ENCODE results near the gene NEU4.

Gene NEU4

DNA sequence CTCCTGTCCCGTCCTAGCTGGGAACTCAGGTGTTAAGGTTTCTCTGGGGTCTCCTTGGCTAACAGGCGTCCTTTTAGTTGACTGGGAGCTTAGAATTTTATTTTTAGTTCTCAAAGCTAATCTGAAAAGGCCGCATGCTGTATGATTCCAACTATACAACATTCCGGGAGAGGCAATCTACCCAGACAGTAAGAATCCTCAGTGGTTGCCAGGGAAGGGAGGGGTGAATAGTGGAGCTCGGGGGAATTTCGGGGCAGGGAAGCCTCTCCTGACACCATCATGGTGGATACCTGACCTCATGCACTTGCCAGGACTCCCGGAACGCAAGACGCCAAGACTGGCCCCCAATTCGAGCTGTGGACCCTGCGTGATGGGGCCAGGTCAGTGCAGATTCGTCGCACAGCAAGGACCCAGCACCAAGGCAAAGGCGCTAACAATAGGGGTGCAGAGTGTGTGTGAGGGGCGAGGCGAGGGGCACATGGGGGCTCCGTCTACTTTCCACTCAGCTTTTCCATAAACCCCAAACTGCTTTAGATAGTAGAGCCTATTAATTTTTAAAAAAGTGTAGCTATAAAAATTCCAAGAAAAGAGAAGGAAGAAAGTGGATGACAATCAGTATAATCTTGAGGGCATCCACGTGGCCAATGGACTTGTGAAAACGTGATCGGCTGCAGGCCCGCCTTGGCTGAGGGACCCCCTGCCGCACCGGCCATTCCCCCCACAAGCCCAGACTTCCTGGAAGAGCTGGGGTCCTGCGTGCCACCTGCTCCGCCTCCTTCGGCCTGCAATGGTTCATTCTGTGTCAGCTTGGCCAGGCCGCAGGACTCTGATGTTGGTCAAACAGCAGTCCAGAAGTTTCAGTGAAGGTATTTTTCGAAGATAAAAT, 32.4 kb downstream of the NEU4 start:
- no peaks in the 10 kb centered on the region; the same call in 1 of the 2 replicates for H3K4me1 ChIP-seq (ENCODE audit: insufficient read depth, low read length)
- H3K36me3 ChIP-seq (ENCODE audit: insufficient read depth, low read length) = no peaks in the 10 kb centered on the region

GRCh38 chr2:241842067-241842415, 33.0 kb downstream of the NEU4 start:
- Histone ChIP-seq H3K36me3 (ENCODE audit: insufficient read depth, low read length) (no peaks in the 10 kb centered on the region), H3K4me1 (ENCODE audit: insufficient read depth, low read length) (no peaks in the 10 kb centered on the region; the same call in 1 of the 2 replicates), H3K9me3 (ENCODE audit: control insufficient read depth, insufficient read depth, low read length) (no peaks in the 10 kb centered on the region), H3K9ac (ENCODE audit: low read depth, low read length) (no peak overlapping the region)

More for the DNA sequence above, 32.4 kb downstream of the NEU4 start:
- no peaks in the 10 kb centered on the region for H3K9me3 ChIP-seq (ENCODE audit: control insufficient read depth, insufficient read depth, low read length)
- H3K9ac ChIP-seq (ENCODE audit: low read depth, low read length) = no peak overlapping the region

DNA sequence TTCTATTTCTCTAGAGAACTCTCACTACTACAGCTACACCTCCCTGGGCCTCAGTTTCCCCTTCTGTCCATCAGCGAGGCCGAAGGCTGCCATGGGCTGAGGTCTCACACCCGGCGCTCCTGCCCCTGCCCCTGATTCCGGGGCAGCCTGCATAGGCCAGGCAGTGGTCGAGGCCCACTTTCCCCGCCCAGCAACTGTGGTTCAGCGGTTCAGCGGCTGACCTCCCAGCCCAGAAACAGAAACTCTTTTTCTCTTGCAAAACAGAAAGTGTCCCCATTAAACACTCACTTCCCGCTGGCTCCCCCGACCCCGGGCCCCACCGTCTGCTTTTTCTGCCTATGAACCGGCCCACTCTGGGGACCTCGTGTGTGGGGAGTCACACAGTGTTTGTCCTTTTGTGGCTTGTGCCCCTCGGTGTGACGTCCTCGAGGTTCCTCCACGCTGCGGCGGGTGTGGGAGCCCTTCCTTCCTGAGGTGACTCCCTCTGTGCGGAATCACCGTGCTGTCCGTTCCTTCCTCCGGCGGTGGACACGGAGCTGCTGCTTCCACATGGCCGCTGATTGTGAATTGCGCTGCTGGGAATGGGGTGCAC, 33.7 kb downstream of the NEU4 start:
- Histone ChIP-seq H3K9me3 (ENCODE audit: control insufficient read depth, insufficient read depth, low read length) (no peaks in the 10 kb centered on the region), H3K9ac (ENCODE audit: low read depth, low read length) (no peak overlapping the region), H3K4me1 (ENCODE audit: insufficient read depth, low read length) (no peaks in the 10 kb centered on the region; the same call in 1 of the 2 replicates), H3K36me3 (ENCODE audit: insufficient read depth, low read length) (no peaks in the 10 kb centered on the region)

DNA sequence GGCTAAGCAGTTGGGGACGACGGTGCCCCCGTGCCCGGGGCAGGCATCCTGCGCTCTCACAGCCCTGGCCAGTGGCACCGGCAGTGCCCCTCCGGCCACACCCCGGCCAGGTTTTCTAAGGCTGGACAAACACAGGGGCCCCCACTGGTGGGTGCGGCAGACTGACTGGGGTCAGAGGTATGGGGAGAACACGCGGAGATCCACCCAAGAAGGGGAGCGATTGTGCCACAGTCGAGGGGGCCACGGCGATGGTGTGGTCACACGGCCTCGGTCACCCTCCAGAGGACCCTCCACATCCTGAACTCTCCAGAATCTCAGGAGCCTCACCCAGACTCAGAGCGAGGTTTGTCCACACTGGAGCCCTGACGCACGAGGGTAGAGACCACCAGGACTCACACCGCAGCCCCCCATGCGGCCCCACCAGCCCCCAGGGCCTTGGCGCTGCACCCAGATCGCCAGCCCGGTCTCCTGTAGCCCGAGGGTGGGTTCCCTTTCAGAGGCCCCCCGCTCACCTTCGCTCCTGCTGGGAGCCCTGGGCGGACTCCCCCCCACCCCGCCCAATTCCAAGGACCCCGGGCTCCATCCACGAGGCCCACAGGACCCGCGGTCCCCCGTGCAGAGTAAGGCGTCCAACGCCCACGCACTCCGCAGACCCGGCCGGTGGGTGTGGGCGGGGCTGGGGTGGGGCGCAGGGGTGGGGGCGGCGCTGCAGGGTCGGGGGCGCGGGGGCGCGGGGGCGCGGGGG, 34.5 kb downstream of the NEU4 start:
- Histone ChIP-seq H3K4me1 (ENCODE audit: insufficient read depth, low read length) (no peaks in the 10 kb centered on the region; the same call in 1 of the 2 replicates), H3K36me3 (ENCODE audit: insufficient read depth, low read length) (no peaks in the 10 kb centered on the region), H3K9me3 (ENCODE audit: control insufficient read depth, insufficient read depth, low read length) (no peaks in the 10 kb centered on the region), H3K9ac (ENCODE audit: low read depth, low read length) (no peak overlapping the region)

GRCh38 chr2:241844066-241844728, 35.2 kb downstream of the NEU4 start:
- H3K36me3 ChIP-seq (ENCODE audit: insufficient read depth, low read length) = no peaks in the 10 kb centered on the region
- no peaks in the 10 kb centered on the region for H3K9me3 ChIP-seq (ENCODE audit: control insufficient read depth, insufficient read depth, low read length)
- H3K9ac ChIP-seq (ENCODE audit: low read depth, low read length) = peak overlapping the region; percentile 70
- H3K4me1 ChIP-seq (ENCODE audit: insufficient read depth, low read length) = no peaks in the 10 kb centered on the region; the same call in 1 of the 2 replicates

- Histone ChIP-seq H3K9ac (ENCODE audit: low read depth, low read length) (no peak overlapping the region), H3K4me1 (ENCODE audit: insufficient read depth, low read length) (no peaks in the 10 kb centered on the region; the same call in 1 of the 2 replicates), H3K9me3 (ENCODE audit: control insufficient read depth, insufficient read depth, low read length) (no peaks in the 10 kb centered on the region), H3K36me3 (ENCODE audit: insufficient read depth, low read length) (no peaks in the 10 kb centered on the region)
Measured at GRCh38 chr2:241844831-241845578, 36.0 kb downstream of the NEU4 start.

- no peak overlapping the region for H3K9ac ChIP-seq (ENCODE audit: low read depth, low read length)
- H3K4me1 ChIP-seq (ENCODE audit: insufficient read depth, low read length) = no peaks in the 10 kb centered on the region; the same call in 1 of the 2 replicates
- H3K36me3 ChIP-seq (ENCODE audit: insufficient read depth, low read length) = no peaks in the 10 kb centered on the region
- no peaks in the 10 kb centered on the region for H3K9me3 ChIP-seq (ENCODE audit: control insufficient read depth, insufficient read depth, low read length)
Measured at GRCh38 chr2:241846406-241846805, 37.4 kb downstream of the NEU4 start.

DNA sequence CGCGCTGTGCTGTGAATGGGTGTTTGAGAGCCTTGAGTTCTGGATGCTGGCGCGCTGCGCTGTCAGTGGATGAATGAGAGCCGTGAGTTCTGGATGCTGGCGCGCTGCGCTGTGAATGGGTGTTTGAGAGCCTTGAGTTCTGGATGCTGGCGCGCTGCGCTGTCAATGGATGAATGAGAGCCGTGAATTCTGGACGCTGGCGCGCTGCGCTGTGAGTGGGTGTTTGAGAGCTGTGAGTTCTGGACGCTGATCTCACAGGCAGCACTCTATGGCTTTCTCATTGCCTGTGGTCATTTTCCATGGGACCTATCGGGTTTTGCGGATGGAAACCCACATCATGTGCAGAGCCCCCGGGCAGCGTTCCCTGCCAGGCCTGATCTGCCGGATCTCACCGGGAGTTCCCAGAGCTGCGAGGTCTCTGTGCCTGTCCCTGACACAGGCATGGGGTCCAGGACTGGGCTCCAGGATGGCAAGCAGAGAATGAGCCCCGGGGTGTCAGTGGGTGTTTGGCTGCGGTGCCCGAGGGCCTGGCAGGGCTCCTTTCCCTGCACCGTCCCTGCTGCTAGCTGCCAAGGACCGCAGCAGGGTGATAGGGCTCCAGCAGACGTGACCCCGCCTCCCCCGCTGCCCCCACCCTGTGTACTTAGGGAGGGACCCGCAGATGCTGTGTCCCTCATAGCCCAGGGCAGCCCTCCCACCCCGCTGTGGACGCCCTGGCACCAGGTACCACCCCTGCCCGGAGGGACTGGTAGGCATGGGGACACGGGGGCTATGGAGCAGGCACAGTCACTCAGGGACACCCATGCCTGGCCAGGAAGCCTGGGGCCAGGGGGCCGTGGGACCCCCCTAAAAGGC, 40.0 kb downstream of the NEU4 start:
- no peaks in the 10 kb centered on the region; the same call in 1 of the 2 replicates for H3K4me1 ChIP-seq (ENCODE audit: insufficient read depth, low read length)
- H3K36me3 ChIP-seq (ENCODE audit: insufficient read depth, low read length) = no peaks in the 10 kb centered on the region
- no peaks in the 10 kb centered on the region for H3K9me3 ChIP-seq (ENCODE audit: control insufficient read depth, insufficient read depth, low read length)
- no peak overlapping the region for H3K9ac ChIP-seq (ENCODE audit: low read depth, low read length)

GRCh38 chr2:241849616-241850543, 40.9 kb downstream of the NEU4 start:
- Histone ChIP-seq H3K4me1 (ENCODE audit: insufficient read depth, low read length) (peaks cover 5% of the 10 kb centered on the region; the same call in 1 of the 2 replicates), H3K9ac (ENCODE audit: low read depth, low read length) (no peak overlapping the region), H3K9me3 (ENCODE audit: control insufficient read depth, insufficient read depth, low read length) (no peaks in the 10 kb centered on the region), H3K36me3 (ENCODE audit: insufficient read depth, low read length) (no peaks in the 10 kb centered on the region)

- no peak overlapping the region for H3K9ac ChIP-seq (ENCODE audit: low read depth, low read length)
- no peaks in the 10 kb centered on the region for H3K9me3 ChIP-seq (ENCODE audit: control insufficient read depth, insufficient read depth, low read length)
- no peaks in the 10 kb centered on the region for H3K36me3 ChIP-seq (ENCODE audit: insufficient read depth, low read length)
- peaks cover 5% of the 10 kb centered on the region; the same call in 1 of the 2 replicates for H3K4me1 ChIP-seq (ENCODE audit: insufficient read depth, low read length)
Measured at GRCh38 chr2:241850544-241851324, 41.7 kb downstream of the NEU4 start.

- no peaks in the 10 kb centered on the region for H3K36me3 ChIP-seq (ENCODE audit: insufficient read depth, low read length)
- H3K4me1 ChIP-seq (ENCODE audit: insufficient read depth, low read length) = peaks cover 5% of the 10 kb centered on the region; the same call in 1 of the 2 replicates
- H3K9me3 ChIP-seq (ENCODE audit: control insufficient read depth, insufficient read depth, low read length) = no peaks in the 10 kb centered on the region
- H3K9ac ChIP-seq (ENCODE audit: low read depth, low read length) = no peak overlapping the region
Measured at GRCh38 chr2:241851325-241852115, 42.5 kb downstream of the NEU4 start.
